Stimulated activated CD4-positive, alpha-beta T cell treated with anti-CD3 and anti-CD28 coated beads, Interleukin-15, amount 100 ng/mL, for 1 hour (primary cell): Measurements from ENCODE around the gene NDUFS1.
"Not testable (repeated sequence)": the region's sequence is repeated elsewhere in the genome, so short reads cannot be mapped to it uniquely, and the experiment has no call there.

Experiments used
- DNase-seq, 2 donors: peaks; one replicate each; pipeline ENCODE4 v3.0.0-alpha.2; 2020; ENCODE audit warnings: low read depth in 1 of 2, low spot score in 1 of 2

NDUFS1 gene

GRCh38 chr2:206159346-206160124 is at the start of gene NDUFS1, which contains the start of gene EEF1B2:
Gene NDUFS1 (minus strand): TSS chr2:206159444. CDS start chr2:206153678, 5,766 bp downstream.
Gene EEF1B2 (plus strand): TSS chr2:206159895. CDS start chr2:206159980, 85 bp downstream.
- DNase-seq, result peak; percentile 91 to 92

GRCh38 chr2:206208900-206209299 is 49.7 kb upstream of the NDUFS1 start:
- DNase-seq, result no peak

GRCh38 chr2:206207316-206207715 is 48.1 kb upstream of the NDUFS1 start:
- DNase-seq, result not testable (repeated sequence)

- DNase-seq, result no peak
Measured at GRCh38 chr2:206204710-206205109, 45.5 kb upstream of the NDUFS1 start.

GRCh38 chr2:206203331-206203730 is 44.1 kb upstream of the NDUFS1 start:
- no peak for DNase-seq

- no peak for DNase-seq
Measured at GRCh38 chr2:206202446-206202845, 43.2 kb upstream of the NDUFS1 start.

- no peak for DNase-seq
Measured at GRCh38 chr2:206201075-206201848, 42.0 kb upstream of the NDUFS1 start.

GRCh38 chr2:206198677-206199076 is 39.4 kb upstream of the NDUFS1 start:
- no peak for DNase-seq

GRCh38 chr2:206193671-206194357 is 34.6 kb upstream of the NDUFS1 start:
- no peak for DNase-seq

GRCh38 chr2:206192157-206192556 is 32.9 kb upstream of the NDUFS1 start:
- no peak for DNase-seq

- DNase-seq, result no peak
Measured at GRCh38 chr2:206190689-206191088, 31.4 kb upstream of the NDUFS1 start.

- no peak for DNase-seq
Measured at GRCh38 chr2:206190111-206190510, 30.9 kb upstream of the NDUFS1 start.

- DNase-seq, result no peak
Measured at GRCh38 chr2:206189691-206190090, 30.4 kb upstream of the NDUFS1 start.

GRCh38 chr2:206181526-206181925 is 22.3 kb upstream of the NDUFS1 start:
- DNase-seq, result not testable (repeated sequence)

- DNase-seq, result no peak
Measured at GRCh38 chr2:206176901-206177300, 17.7 kb upstream of the NDUFS1 start.

- no peak for DNase-seq
Measured at GRCh38 chr2:206176121-206176520, 16.9 kb upstream of the NDUFS1 start.

GRCh38 chr2:206173147-206173546 is 13.9 kb upstream of the NDUFS1 start:
- no peak for DNase-seq

GRCh38 chr2:206171624-206172397 is 12.6 kb upstream of the NDUFS1 start:
- not testable (repeated sequence) for DNase-seq

GRCh38 chr2:206168230-206168629 is 9.0 kb upstream of the NDUFS1 start:
- not testable (repeated sequence) for DNase-seq

- DNase-seq, result no peak
Measured at GRCh38 chr2:206164261-206164862, 5.1 kb upstream of the NDUFS1 start.
